H1 (cell line): ENCODE results near the gene GGCX. TPM values are rescaled to one million over a fixed set of nuclear protein-coding genes. Genes with fewer than 3 reads are reported as not detected.

Experiments used
- CTCF ChIA-PET: fragments of 300-600 bp; sonication (Branson Sonifier 250); formaldehyde crosslinking; loops from one replicate; lab custom pipeline; 2021; ENCODE audit not compliant: partially characterized antibody; lab: Charles Lee
- POLR2A ChIA-PET: fragments of 300-600 bp; sonication (Branson Sonifier 250); formaldehyde crosslinking; loops from one replicate; lab custom pipeline; 2021; ENCODE audit warnings: inconsistent platforms; ENCODE audit not compliant: partially characterized antibody; lab: Charles Lee
- DNase-seq, 2 experiments: peaks; one replicate each; pipeline versions ENCODE4 v3.0.0 to v3.0.0-alpha.2; 2010 to 2022; ENCODE audit warnings: low spot score in 2 of 2, low read depth in 1 of 2, mixed read lengths in 1 of 2
- FAIRE-seq: peaks from 2 replicates; lab custom pipeline; 2011; peaks lifted over from hg19 to GRCh38; lab: Jason Lieb, UNC
- H2AFZ ChIP-seq: 2 replicates; pipeline ENCODE4 v1.8.1; 2012; ENCODE audit warnings: low read length, inconsistent platforms
- H2AK5ac ChIP-seq: 2 replicates; pipeline ENCODE4 v1.6.1; 2013; ENCODE audit warnings: low read depth, low read length
- H2BK120ac ChIP-seq: replicated peaks from 2 replicates; pipeline ENCODE3; 2013; ENCODE audit warnings: low read depth, low read length, inconsistent platforms
- H2BK12ac ChIP-seq: 2 replicates; pipeline ENCODE4 v1.6.1; 2013; ENCODE audit warnings: low read depth, low read length
- H2BK15ac ChIP-seq: 2 replicates; pipeline ENCODE4 v1.6.1; 2013; ENCODE audit warnings: low read length
- H2BK20ac ChIP-seq: 2 replicates; pipeline ENCODE4 v1.6.1; 2013; ENCODE audit warnings: low read length
- H2BK5ac ChIP-seq: 2 replicates; pipeline ENCODE4 v1.6.1; 2013; ENCODE audit warnings: low read depth, low read length
- H3K14ac ChIP-seq: 2 replicates; pipeline ENCODE4 v1.6.1; 2013; ENCODE audit warnings: inconsistent platforms; ENCODE audit not compliant: insufficient read length
- H3K18ac ChIP-seq: 2 replicates; pipeline ENCODE4 v1.6.1; 2013; ENCODE audit warnings: low read length; ENCODE audit errors: extremely low read depth
- H3K23ac ChIP-seq: 2 replicates; pipeline ENCODE4 v1.6.1; 2013; ENCODE audit warnings: inconsistent platforms; ENCODE audit not compliant: insufficient read length
- H3K23me2 ChIP-seq: 2 replicates; pipeline ENCODE4 v1.6.1; 2013; ENCODE audit warnings: low read depth, low read length
- H3K27ac ChIP-seq: 2 replicates; pipeline ENCODE4 v1.6.1; 2011; ENCODE audit warnings: low read depth, low read length, inconsistent platforms
- H3K27me3 ChIP-seq, 4 experiments: replicated peaks in 1 of 4; 1 replicate in 1 of 4; 2 replicates in 3 of 4; pipeline versions ENCODE4 v1.6.1 to v1.8.1; 2011 to 2013; ENCODE audit warnings: low read length in 3 of 4, mild to moderate bottlenecking in 3 of 4, inconsistent platforms in 2 of 4, mixed read lengths in 2 of 4, moderate library complexity in 1 of 4; ENCODE audit not compliant: control insufficient read depth in 3 of 4, insufficient read depth in 3 of 4; ENCODE audit errors: extremely low read depth in 1 of 4
- H3K36me3 ChIP-seq, 4 experiments: 2 replicates each; pipeline versions ENCODE4 v1.6.1 to v1.8.1; 2011 to 2013; ENCODE audit warnings: mild to moderate bottlenecking in 4 of 4, low read length in 3 of 4, moderate library complexity in 2 of 4, control low read depth in 1 of 4, inconsistent platforms in 1 of 4; ENCODE audit not compliant: insufficient read depth in 4 of 4, control insufficient read depth in 2 of 4
- H3K4ac ChIP-seq: replicated peaks from 2 replicates; pipeline ENCODE3; 2013; ENCODE audit warnings: low read length, low read depth, mixed read lengths, inconsistent platforms; ENCODE audit not compliant: insufficient read length
- H3K4me1 ChIP-seq, 4 experiments: replicated peaks in 1 of 4; 1 replicate in 1 of 4; 2 replicates in 3 of 4; pipeline versions ENCODE4 v1.6.1 to v1.8.1; 2011 to 2013; ENCODE audit warnings: low read length in 3 of 4, inconsistent platforms in 2 of 4, mixed read lengths in 1 of 4; ENCODE audit not compliant: insufficient read depth in 4 of 4, control insufficient read depth in 3 of 4
- H3K4me2 ChIP-seq, 2 experiments: 2 replicates each; pipeline versions ENCODE4 v1.6.1 to v1.8.1; 2011 to 2013; ENCODE audit warnings: low read depth in 2 of 2, low read length in 2 of 2, control low read depth in 1 of 2, inconsistent platforms in 1 of 2, mild to moderate bottlenecking in 1 of 2; ENCODE audit not compliant: insufficient read depth in 1 of 2
- H3K4me3 ChIP-seq, 4 experiments: fragments of 200-600, 300-600 bp in 1 of 4; sonication (generic), shearing (Covaris generic), sonication (Bioruptor Twin) in 1 of 4; 2 replicates each; pipeline versions ENCODE4 v1.5.1 to v1.8.1; 2011 to 2016; ENCODE audit warnings: low read length in 4 of 4, low read depth in 3 of 4, control low read depth in 2 of 4, inconsistent platforms in 2 of 4, mild to moderate bottlenecking in 2 of 4, mixed read lengths in 1 of 4, moderate library complexity in 1 of 4; ENCODE audit not compliant: insufficient read depth in 2 of 4; ENCODE audit errors: extremely low read depth in 1 of 4
- H3K56ac ChIP-seq: replicated peaks from 2 replicates; pipeline ENCODE3; 2013; ENCODE audit warnings: low read depth, mild to moderate bottlenecking, mixed read lengths, low read length, inconsistent platforms; ENCODE audit not compliant: insufficient read length
- H3K79me1 ChIP-seq: 2 replicates; pipeline ENCODE4 v1.6.1; 2013; ENCODE audit warnings: low read depth, low read length, control low read depth
- H3K79me2 ChIP-seq, 2 experiments: 2 replicates each; pipeline versions ENCODE4 v1.6.1 to v1.8.1; 2012 to 2013; ENCODE audit warnings: low read length in 2 of 2, mild to moderate bottlenecking in 2 of 2, inconsistent platforms in 1 of 2; ENCODE audit not compliant: insufficient read depth in 2 of 2, control insufficient read depth in 1 of 2
- H3K9ac ChIP-seq, 4 experiments: replicated peaks in 1 of 4; 1 replicate in 1 of 4; 2 replicates in 3 of 4; pipeline versions ENCODE4 v1.6.1 to v1.8.1; 2011 to 2013; ENCODE audit warnings: low read depth in 3 of 4, low read length in 3 of 4, control low read depth in 2 of 4, mild to moderate bottlenecking in 2 of 4, moderate library complexity in 2 of 4, inconsistent platforms in 1 of 4; ENCODE audit errors: extremely low read depth in 1 of 4
- H3K9me3 ChIP-seq, 2 experiments: 2 replicates each; pipeline versions ENCODE4 v1.6.1 to v1.8.1; 2012 to 2013; ENCODE audit warnings: mild to moderate bottlenecking in 2 of 2, moderate library complexity in 2 of 2, control low read depth in 1 of 2, inconsistent platforms in 1 of 2, low read depth in 1 of 2, low read length in 1 of 2, mixed read lengths in 1 of 2; ENCODE audit not compliant: insufficient read depth in 2 of 2
- H4K20me1 ChIP-seq, 2 experiments: replicated peaks in 1 of 2; 2 replicates each; pipeline versions ENCODE3 to v1.8.1; 2011 to 2013; ENCODE audit warnings: inconsistent platforms in 2 of 2, low read length in 2 of 2, mild to moderate bottlenecking in 1 of 2; ENCODE audit not compliant: insufficient read depth in 2 of 2, control insufficient read depth in 1 of 2
- H4K5ac ChIP-seq: 2 replicates; pipeline ENCODE4 v1.6.1; 2013; ENCODE audit warnings: low read length, low read depth, mixed read lengths, inconsistent platforms; ENCODE audit not compliant: insufficient read length
- H4K8ac ChIP-seq: 2 replicates; pipeline ENCODE4 v1.8.0; 2013; ENCODE audit warnings: mild to moderate bottlenecking, moderate library complexity, low read length, inconsistent platforms; ENCODE audit not compliant: insufficient read depth; ENCODE audit errors: extremely low read depth
- H4K91ac ChIP-seq: replicated peaks from 2 replicates; pipeline ENCODE3; 2013; ENCODE audit warnings: low read length, mixed read lengths, inconsistent platforms; ENCODE audit not compliant: insufficient read length
- CTCF ChIP-seq, 3 experiments: IDR thresholded peaks; 1 replicate in 2 of 3; 2 replicates in 1 of 3; pipeline versions ENCODE4 v1.5.1 to v1.6.1; 2011; ENCODE audit warnings: low read length in 3 of 3, mild to moderate bottlenecking in 3 of 3, inconsistent platforms in 2 of 3, low read depth in 1 of 3, moderate library complexity in 1 of 3; ENCODE audit not compliant: insufficient read depth in 1 of 3; ENCODE audit errors: control extremely low read depth in 1 of 3
- EP300 ChIP-seq, 2 experiments: IDR thresholded peaks; 1 replicate in 1 of 2; 2 replicates in 1 of 2; pipeline ENCODE4 v1.6.1; 2011 to 2012; ENCODE audit warnings: low read depth in 2 of 2, low read length in 2 of 2, mild to moderate bottlenecking in 2 of 2, borderline replicate concordance in 1 of 2, inconsistent platforms in 1 of 2, moderate library complexity in 1 of 2
- FOSL1 ChIP-seq: IDR thresholded peaks from 2 replicates; pipeline ENCODE4 v1.6.1; 2011; ENCODE audit warnings: mild to moderate bottlenecking, low read depth, low read length, moderate library complexity; ENCODE audit not compliant: insufficient read depth
- POLR2A ChIP-seq, 2 experiments: IDR thresholded peaks; 1 replicate in 1 of 2; 2 replicates in 1 of 2; pipeline ENCODE4 v1.6.1; 2011; ENCODE audit warnings: low read depth in 2 of 2, low read length in 2 of 2, mild to moderate bottlenecking in 2 of 2; ENCODE audit errors: control extremely low read depth in 1 of 2
- POLR2AphosphoS5 ChIP-seq: IDR thresholded peaks from 2 replicates; pipeline ENCODE4 v1.6.1; 2011; ENCODE audit warnings: low read depth, low read length
- RFX5 ChIP-seq: IDR thresholded peaks from 2 replicates; pipeline ENCODE4 v1.6.1; 2011; ENCODE audit warnings: low read depth, low read length, improper control_type of control experiment, borderline replicate concordance
- SIRT6 ChIP-seq: IDR thresholded peaks from one replicate; pipeline ENCODE4 v1.7.1; 2012; ENCODE audit warnings: low read length, inconsistent platforms
- SIX5 ChIP-seq: IDR thresholded peaks from 2 replicates; pipeline ENCODE4 v1.6.1; 2011; ENCODE audit warnings: mild to moderate bottlenecking, low read depth, low read length
- WGBS, 2 experiments: shearing (Covaris generic) in 1 of 2; methylation state at CpG; one replicate each; pipeline versions ENCODE4 v1.1.6 to v1.1.7; 2013 to 2015; ENCODE audit warnings: low lambda C conversion rate in 2 of 2, mixed read lengths in 2 of 2, inconsistent platforms in 1 of 2, low coverage in 1 of 2, missing lambda C conversion rate in 1 of 2; ENCODE audit not compliant: insufficient replicate concordance in 2 of 2, insufficient coverage in 1 of 2, insufficient read length in 1 of 2; ENCODE audit errors: extremely low coverage in 1 of 2, missing lambda C conversion rate in 1 of 2; 5-methylcytosine and 5-hydroxymethylcytosine counted together
- polyA plus RNA-seq, 7 experiments: library from polyadenylated mRNA; depleted of rRNA in 3 of 7; stranded (reverse) in 5 of 7; unstranded in 2 of 7; fragments of >200 nt in 5 of 7; fragments of 200-250 nt in 2 of 7; gene quantifications; 1 replicate in 5 of 7; 2 replicates in 1 of 7; 4 replicates in 1 of 7; pipeline versions ENCODE4 v1.2.1 to v1.2.3, GENCODE V29; 2011 to 2013; ENCODE audit warnings: missing spikeins in 2 of 7, mixed read lengths in 2 of 7
- total RNA-seq: library from RNA; stranded (reverse); fragmentation: NEBNext Ultra II Directional; extraction: Animal tissue kit (Norgen Biotek cat#: 25700); gene quantifications from 2 replicates; pipeline ENCODE4 v1.2.1, GENCODE V29; 2021

GGCX gene
- total and polyA plus RNA-seq, 2 of the 8 experiments (the other 6 are each of a cell fraction or from before 2014, with no cell fraction given) = 29.4 to 33.8 TPM

GRCh38 chr2:85548608-85548900 is 12.7 kb downstream of the GGCX start:
- H2AK5ac ChIP-seq = no peak overlapping the region
- H3K27ac ChIP-seq = no peak overlapping the region
- no peak overlapping the region for H4K5ac ChIP-seq
- H4K8ac ChIP-seq = no peak overlapping the region
- H3K9ac ChIP-seq = no peak overlapping the region
- no peaks in the 10 kb centered on the region for H3K23me2 ChIP-seq
- no peak overlapping the region for H2BK120ac ChIP-seq
- H3K27me3 ChIP-seq = no peaks in the 10 kb centered on the region
- H4K91ac ChIP-seq = no peak overlapping the region
- POLR2A ChIA-PET = interaction anchor here (0.6 to 38.6 kb wide), 13 partner anchors 8 to 587 kb away, joined by 3 to 1889 read pairs (median 4); partner anchors contain the start of genes CAPG, GGCX, MAT2A and SH2D6
- CTCF ChIA-PET = interaction anchor here (0.7 to 10.1 kb wide), 11 partner anchors 8 to 248 kb away, joined by 3 to 259 read pairs (median 3); partner anchors contain the start of genes MAT2A and SH2D6
- H3K4me1 ChIP-seq = peaks cover 0 to 2% (median 0%) of the 10 kb centered on the region in 4 experiments; a peak in 1 of 7 replicates
- H3K79me2 ChIP-seq = no peaks in the 10 kb centered on the region
- no peak for DNase-seq
- no peak overlapping the region for H2BK5ac ChIP-seq
- H3K79me1 ChIP-seq = no peaks in the 10 kb centered on the region
- H3K23ac ChIP-seq = no peak overlapping the region
- H2BK20ac ChIP-seq = no peak overlapping the region
- no peak overlapping the region for H2BK15ac ChIP-seq
- H2BK12ac ChIP-seq = no peak overlapping the region
- no peak overlapping the region for H3K18ac ChIP-seq
- no peak overlapping the region for H3K4me3 ChIP-seq
- H3K36me3 ChIP-seq = peaks cover 21 to 49% (median 39%) of the 10 kb centered on the region in 4 experiments
- no peaks in the 10 kb centered on the region for H3K9me3 ChIP-seq
- 87% methylated on average over 2 of the region's 2 CpGs; no CpG with 5 or more reads in 1 of the 2 experiments for WGBS, 2 experiments
- H2AFZ ChIP-seq = no peak overlapping the region
- no peak for TF ChIP-seq SIX5
- TF ChIP-seq POLR2A (IDR thresholded peaks at IDR 0.05; ENCODE audit: control extremely low read depth in 1 of 2, low read depth in 2 of 2, low read length in 2 of 2) = peak in 1 of 2 experiments; percentile 43; a peak in 1 of 3 replicates
- TF ChIP-seq SIRT6 = no peak
- no peak for TF ChIP-seq FOSL1
- TF ChIP-seq CTCF (IDR thresholded peaks at IDR 0.05; ENCODE audit: control extremely low read depth in 1 of 3, insufficient read depth in 1 of 3, low read depth in 1 of 3, low read length in 3 of 3) = no peak
- TF ChIP-seq POLR2AphosphoS5 = no peak
- no peak for TF ChIP-seq RFX5
- no peak for TF ChIP-seq EP300 (IDR thresholded peaks at IDR 0.05; ENCODE audit: borderline replicate concordance in 1 of 2, low read depth in 2 of 2, low read length in 2 of 2)
- no peak for FAIRE-seq
- peaks cover 3% of the 10 kb centered on the region in 2 experiments for H4K20me1 ChIP-seq
- no peak overlapping the region for H3K4me2 ChIP-seq
- no peak overlapping the region for H3K14ac ChIP-seq
- H3K56ac ChIP-seq = no peak overlapping the region
- H3K4ac ChIP-seq = no peak overlapping the region
